ENCODE measurements around the gene MTURN.

MTURN gene

DNA sequence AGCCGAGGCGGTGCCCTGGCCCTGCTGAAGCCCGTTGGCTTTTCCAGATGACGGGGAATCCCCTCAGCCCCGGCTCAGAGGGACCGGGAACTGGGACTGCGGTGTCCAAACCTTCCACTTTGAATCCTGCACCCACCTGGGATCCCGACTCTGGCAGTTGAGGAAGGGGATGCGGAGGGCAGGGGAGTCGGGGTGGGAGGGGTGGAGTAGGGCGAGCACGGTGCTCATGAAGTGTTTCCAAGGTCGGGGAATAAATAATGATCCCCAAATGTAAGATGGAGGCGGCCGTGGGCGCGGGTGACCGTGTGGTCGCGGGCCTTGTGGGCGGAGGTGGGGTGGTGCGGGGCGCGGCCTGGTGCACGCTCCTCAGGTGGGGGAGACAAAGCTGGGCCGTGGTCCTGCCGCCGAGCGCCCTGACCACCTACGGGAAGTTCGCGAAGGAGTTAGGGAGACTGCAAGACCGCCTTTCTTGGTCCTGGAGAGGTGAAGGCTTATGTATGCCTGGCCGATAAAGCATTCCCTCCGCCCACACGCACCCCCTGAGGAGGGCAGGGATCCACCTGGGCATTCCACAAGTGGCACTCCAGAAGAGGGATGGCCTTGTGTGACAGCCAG lies 1.4 kb downstream of the MTURN start:
- DNase-seq: no peak

DNA sequence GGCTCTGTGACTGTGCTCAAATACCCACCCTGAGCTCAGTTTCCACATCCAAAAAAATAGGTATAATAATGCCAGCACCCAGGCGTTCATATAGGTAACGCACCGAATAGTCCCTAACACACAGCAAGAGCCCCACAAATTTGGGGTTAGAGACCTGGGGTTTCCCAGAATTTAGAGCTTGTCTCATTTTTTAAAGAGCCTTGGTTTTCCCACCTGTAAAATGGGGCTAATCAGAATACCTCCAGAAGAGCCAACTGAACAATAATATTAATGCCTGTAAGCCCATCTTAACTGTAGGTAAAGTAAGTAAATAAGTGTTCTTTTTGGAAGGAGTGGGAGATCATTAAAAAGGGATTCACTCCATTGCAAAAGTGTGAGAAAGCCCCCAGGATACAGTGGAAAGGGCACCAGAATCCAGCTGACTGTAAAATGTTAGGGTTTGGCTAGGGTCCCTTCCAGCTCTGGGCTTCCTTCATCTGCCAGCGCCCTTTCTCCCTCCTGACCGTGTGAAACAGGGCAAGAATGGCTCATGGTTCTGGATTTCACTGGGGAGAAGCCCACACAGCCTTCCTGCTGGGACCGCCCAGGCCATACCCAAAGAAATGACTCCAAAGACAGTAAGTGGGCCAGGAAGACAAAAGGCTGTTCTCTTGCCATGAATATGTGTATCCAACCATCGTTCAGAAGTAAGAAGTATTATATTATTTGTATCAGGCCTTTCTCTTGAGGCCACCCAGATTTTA lies 2.1 kb downstream of the MTURN start:
- no peak for DNase-seq

GRCh38 chr7:30139836-30140384 lies 5.1 kb downstream of the MTURN start:
- no peak for DNase-seq

DNA sequence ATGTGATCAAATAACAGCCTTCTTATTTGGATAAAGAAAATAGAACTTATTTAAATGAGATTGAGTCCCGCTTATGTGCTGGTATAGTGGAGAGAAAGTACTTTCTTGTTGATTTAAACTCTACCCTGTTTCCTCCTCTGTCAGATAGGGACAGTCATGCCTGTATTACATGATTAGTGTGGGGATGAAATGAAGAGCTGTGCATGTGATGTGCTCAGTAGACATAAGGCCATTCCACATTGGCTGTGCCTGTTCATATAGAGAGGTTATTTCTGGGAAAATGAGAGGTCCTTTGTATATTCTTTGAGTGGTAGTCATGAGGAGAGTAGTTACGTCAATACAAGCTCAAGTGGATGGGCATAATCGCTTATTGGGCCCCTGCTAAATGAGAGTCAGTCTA lies 5.7 kb downstream of the MTURN start:
- DNase-seq: no peak

- peak in 1 of 2 experiments; percentile 28 for DNase-seq
Measured at GRCh38 chr7:30142710-30143109, 7.9 kb downstream of the MTURN start.

- peak; percentile 75 to 77 for DNase-seq
Measured at GRCh38 chr7:30143748-30144251, 9.0 kb downstream of the MTURN start.

GRCh38 chr7:30144657-30145306 lies 10.0 kb downstream of the MTURN start:
- no peak for DNase-seq

DNA sequence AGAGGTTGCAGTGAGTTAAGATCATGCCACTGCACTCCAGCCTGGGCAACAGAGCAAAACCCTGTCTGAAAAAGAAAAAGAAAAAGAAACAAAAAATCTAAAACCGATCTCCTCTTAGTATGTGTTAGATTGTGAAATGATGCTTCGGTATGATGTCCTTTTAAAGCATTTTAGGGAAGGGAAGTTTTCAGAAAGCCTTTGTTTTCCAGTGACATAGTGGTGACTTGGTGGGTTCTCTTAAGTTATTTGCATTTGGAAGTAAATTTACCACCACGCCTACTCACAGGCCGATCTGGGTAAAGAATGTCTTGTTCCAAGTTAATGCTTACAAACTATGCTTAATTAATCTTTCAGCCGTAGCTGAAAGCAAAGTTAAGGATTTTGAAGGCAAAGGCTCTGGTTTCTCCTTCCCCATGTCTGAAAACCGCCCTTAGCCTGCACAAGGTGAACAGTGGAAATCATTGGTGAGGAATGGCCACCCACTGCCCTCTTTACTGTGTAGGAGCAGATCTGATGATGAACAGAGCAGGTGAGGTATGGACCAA lies 10.7 kb downstream of the MTURN start:
- no peak for DNase-seq

- DNase-seq: no peak
Measured at GRCh38 chr7:30146127-30146612, 11.4 kb downstream of the MTURN start.

- DNase-seq: no peak
Measured at GRCh38 chr7:30147223-30147622, 12.4 kb downstream of the MTURN start.

- no peak for DNase-seq
Measured at GRCh38 chr7:30147785-30148184, 13.0 kb downstream of the MTURN start.

- no peak for DNase-seq
Measured at GRCh38 chr7:30148426-30148825, 13.6 kb downstream of the MTURN start.

DNA sequence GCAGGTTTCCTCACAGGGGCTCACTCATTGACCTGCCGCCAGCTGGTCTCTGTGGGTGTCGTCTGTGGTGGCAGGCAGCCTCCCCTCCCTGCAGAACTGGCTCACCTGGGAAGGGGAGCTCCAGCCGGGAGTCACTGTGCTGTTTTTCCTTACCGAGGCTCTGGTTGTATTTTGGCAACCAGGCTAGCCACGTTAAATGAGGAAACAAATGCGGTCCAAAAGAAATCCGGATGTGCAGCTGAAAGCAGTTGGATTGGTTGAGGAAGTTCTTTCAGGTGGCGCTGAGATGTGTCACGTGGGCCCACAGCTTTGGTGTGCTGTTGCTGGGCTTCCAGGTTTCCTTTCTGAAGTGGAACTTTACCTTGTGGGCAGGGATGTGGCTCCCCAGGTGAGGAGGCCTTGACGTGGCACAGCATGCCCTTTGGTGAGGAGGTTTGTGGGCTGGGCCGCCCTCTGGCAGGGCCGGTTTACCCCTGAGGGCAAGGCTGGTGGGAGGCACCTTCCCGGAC lies 14.2 kb downstream of the MTURN start:
- DNase-seq: no peak

DNA sequence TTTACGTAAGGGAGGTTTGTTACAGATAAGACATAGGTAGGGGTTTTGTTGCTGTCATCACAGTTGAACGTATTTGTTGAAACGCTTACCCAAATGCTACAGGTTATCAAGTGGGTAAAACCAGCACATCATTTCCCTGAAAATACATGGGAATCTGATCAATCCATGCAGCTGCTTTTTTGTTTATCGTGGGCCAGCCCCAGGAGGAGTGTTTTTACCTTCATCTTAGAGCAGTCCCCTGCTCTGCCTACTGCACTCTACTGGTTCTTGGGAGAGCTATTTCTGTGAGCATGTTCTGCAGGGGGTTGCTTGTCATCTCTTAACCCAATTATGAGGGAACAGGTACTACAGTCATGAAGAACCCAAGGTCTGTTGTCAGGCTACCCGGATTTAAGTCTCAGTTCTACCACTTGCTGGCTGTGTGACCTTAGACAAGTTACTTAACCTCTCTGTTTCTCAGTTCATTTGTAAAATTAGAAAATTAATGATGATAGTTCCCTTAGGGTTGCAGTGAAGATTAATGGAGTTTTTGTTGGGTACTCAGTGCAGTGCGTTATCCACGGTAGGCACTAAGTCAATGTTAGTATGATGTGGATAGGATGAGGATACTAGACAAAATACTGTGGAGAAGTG lies 15.0 kb downstream of the MTURN start:
- DNase-seq: no peak

- DNase-seq: no peak
Measured at GRCh38 chr7:30150711-30151110, 15.9 kb downstream of the MTURN start.

DNA sequence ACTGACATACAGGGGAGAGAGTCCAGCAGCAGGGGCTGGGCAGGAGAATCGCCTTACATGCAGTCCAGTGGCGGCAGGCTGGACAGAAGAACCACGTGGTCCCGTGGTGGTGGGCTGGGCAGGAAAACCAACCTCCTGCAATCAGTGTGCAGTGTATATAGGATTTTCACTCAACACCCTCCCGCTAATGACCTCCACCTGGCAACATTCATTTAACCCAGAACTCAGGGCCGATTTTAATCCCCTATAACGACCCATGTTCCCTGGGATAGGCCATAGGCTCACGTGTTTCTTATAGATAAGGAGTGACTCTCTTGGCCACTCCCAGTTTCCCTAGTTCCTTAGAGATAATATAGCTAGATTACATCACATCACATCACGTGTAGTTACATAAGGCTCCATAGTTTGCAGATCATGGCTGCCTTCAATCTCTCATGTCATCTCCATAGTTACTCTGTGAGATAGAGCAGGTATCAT lies 19.4 kb downstream of the MTURN start:
- DNase-seq: no peak

DNA sequence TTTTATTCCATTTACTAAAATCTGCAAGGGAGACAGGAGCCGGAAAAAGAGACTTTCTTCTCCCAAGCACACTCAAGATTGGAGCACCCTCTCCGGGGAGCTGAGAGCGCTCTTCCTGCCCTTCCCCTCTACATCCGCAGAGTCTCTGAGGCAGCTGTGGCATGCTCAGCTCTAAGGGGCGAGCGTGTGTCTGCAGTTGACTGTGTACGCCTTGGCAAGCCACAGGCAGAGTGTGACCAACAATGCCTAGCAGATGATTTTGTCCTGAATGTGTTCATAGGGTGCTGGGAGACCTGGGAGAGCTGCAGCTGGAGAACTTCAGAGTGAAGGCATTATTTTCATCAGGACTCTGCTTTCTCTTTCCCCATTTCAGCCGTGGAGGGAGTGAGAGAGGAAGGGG lies 20.7 kb downstream of the MTURN start:
- no peak for DNase-seq

DNA sequence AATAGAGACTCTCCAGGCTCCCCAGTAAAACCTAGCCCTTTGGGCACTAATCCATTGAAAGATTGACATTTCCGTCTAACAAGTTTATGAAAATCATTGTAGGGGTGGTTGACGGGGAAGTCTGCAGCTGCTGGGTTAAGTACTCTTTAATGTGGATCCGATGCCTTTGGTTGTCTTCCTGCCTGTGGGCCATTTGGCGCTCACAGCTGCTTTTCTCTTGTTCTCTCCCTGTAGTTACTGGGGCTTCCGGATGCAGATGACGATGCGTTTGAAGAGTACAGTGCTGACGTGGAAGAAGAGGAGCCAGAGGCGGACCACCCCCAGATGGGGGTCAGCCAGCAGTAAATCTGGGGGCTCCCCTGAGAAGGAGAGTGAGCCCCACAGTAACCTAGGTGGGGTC lies 22.4 kb downstream of the MTURN start:
- no peak for DNase-seq

GRCh38 chr7:30159163-30159562 lies 24.4 kb downstream of the MTURN start:
- DNase-seq: no peak

- DNase-seq: peak; percentile 12 to 26
Measured at GRCh38 chr7:30159698-30160143, 24.9 kb downstream of the MTURN start.

GRCh38 chr7:30160329-30160728 lies 25.5 kb downstream of the MTURN start:
- no peak for DNase-seq

DNA sequence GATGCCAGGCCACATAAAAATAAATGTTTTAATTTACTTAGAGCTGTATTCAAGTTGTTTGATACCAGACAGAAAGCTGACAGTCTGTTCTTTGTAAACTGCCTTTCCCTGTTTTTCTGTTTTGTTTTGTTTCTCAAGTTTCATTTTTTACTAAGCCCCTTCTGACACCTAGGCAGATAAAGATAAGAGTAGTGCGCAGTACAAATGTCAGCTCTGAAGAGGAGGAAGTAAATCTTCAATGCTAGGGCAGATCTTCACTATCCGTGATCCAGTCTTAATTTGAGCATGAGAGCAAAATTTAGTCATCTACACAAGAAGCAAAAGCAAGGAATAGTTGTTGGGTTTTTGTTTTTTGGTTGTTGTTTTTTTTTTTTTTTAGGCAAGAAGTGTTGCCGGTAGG lies 27.3 kb downstream of the MTURN start:
- DNase-seq: no peak

Measured in NCI-H1930 (cell line).